K562 treated with DMSO at 1 percent for 12 hours (cell line): Measurements from ENCODE around the gene NSMCE4A. TPM values are rescaled to one million over a fixed set of nuclear protein-coding genes. Genes with fewer than 3 reads are reported as not detected.

Experiments
- total RNA-seq: library from RNA; unstranded; fragments of 300-600 nt; gene quantifications from 2 replicates; pipeline ENCODE4 v1.2.3, GENCODE V29; 2022; ENCODE audit not compliant: insufficient read depth

NSMCE4A gene, protein sequence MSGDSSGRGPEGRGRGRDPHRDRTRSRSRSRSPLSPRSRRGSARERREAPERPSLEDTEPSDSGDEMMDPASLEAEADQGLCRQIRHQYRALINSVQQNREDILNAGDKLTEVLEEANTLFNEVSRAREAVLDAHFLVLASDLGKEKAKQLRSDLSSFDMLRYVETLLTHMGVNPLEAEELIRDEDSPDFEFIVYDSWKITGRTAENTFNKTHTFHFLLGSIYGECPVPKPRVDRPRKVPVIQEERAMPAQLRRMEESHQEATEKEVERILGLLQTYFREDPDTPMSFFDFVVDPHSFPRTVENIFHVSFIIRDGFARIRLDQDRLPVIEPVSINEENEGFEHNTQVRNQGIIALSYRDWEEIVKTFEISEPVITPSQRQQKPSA
- total RNA-seq: 24.2 and 35.2 TPM in 2 replicates

DNA sequence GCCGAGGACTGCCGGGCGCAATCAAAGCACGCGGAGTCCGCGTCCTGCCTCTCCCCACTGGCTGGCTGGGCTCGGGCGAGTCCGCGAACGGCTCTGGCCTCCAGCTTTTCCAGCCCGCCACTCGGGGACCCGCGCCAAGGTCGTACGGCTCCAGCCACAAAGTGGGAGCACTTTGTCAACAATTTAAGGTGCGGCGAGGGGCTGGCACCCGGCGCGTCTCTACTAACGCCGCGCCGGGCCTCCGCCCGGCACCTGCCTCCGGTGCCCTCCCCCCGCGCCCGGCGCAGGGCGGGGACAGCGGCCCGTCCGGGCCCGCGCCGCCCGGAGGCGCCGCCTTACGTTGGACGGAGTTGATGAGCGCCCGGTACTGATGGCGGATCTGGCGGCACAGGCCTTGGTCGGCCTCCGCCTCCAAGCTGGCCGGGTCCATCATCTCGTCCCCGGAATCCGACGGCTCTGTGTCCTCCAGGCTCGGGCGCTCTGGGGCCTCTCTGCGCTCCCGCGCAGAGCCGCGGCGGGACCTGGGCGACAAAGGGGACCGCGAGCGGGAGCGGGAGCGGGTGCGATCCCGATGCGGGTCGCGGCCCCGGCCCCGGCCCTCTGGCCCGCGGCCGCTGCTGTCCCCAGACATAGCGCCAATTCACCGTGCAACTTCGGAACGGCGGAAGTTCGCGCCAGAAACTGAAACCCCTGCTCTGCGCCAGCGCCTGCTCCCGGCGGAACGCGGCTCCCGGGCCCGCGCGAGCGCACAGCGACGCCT is at the start of gene NSMCE4A:
Gene NSMCE4A, minus strand, starts transcription at position 683 of the 760 bp plus-strand sequence. Its CDS starts 52 bp downstream, at position 631.

DNA sequence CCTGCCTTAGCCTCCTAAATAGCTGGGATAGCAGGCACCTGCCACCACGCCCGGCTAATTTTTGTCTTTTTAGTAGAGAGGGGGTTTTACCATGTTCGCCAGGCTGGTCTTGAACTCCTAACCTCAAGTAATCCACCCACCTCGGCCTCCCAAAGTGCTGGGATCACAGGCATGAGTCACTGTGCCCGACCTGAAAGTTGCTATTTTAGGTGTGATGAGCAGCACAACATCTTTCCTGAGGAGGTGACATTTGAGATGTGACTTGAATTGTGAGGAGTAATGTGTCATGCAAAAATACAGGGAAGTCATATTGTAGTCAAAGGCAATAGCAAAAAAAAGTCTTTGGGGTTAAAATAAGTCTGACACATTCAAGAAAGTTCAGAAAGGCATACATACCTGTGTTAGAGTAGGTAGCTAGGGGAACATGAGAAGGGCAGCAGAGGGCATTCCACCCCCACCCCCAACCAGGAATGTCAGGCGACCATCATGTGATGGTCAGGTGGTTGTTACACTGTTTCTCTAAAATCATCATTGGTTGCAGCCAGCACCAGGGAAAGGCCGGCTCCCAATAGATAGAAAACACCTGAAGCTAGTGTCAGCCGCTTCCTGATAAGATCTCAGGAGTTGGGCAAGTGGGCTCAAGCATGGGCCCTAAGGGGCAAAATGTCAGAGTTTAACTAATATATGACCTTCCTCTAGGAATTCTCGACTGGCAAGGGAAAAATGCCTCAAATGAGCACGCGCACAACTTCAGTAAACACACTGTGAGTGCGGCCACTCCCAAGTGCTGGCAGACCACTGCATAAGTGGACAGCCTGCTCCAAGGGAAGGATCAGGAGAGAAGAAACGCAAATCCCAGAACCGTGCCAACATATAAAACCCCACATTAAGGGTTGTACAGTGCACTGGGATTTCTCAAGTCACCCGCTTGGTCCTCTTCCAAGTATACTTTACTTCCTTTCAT is 13.6 kb upstream of the NSMCE4A start, which contains the start of gene TACC2:
Gene TACC2, plus strand, starts transcription at position 803 of the 964 bp plus-strand sequence. CDS start 32,819 bp downstream, outside the sequence.

DNA sequence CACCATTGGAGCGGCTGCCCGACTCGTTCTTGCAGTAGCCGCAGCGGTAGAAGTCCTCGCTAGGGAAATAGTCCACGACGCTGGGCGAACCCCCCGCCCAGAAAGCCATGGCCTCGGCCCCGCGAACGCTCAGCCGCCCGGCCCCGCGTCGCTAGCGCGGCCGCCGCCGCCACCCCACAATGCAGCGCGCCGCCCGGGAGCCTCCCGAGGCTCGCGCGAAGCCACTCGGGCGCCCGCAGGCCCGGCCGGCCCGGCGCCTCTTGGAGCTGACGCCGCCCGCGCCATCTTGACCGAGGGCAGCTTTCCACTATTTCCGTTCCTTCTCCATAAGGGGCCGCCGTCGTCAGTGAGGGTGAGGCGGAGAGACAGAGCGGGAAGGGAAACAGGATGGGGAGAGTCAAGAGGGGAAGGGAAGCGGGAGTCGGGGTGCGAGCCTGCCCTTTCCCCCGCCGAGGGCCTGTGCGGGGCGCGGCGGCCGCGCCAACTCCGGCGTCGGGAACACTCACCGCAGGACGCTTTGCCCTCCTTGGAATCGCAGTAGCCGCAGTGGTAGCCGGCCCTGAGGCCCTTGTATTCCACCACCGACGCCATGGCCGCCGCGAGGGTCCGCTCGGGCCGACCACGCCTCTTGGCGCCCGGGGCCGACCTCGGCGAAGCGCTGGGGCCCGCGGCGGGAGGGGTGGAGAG is 47.0 kb downstream of the NSMCE4A start, which contains the start of gene ATE1:
Gene ATE1, minus strand, starts transcription at position 191 of the 687 bp plus-strand sequence. Its CDS starts 82 bp downstream, at position 109.

Other genes with a start within 250 kb of the NSMCE4A start
- gene ATE1, start 47.2 kb downstream of the NSMCE4A start, total RNA-seq: 1.9 and 7.5 TPM in 2 replicates
- 0.07 TPM in 1 of 2 replicates, not detected in the other for gene TACC2, start 13.9 kb upstream of the NSMCE4A start, total RNA-seq